Panc1 (cell line): Measurements from ENCODE around the gene MRAS. TPM values are rescaled to one million over a fixed set of nuclear protein-coding genes. Genes with fewer than 3 reads are reported as not detected.

ENCODE experiments used
- ATAC-seq: fragments of 200-7000 bp; cut with Tn5 transposase; 2 replicates; pipeline ENCODE4 v1.9.1; 2020; ENCODE audit warnings: mild to moderate bottlenecking, moderate library complexity
- BruUV-seq: library from RNA; stranded (reverse); fragments of 400-500 nt; replicated peaks from 2 replicates; lab custom pipeline; 2021; lab: Mats Ljungman, UMichigan
- CTCF ChIA-PET: fragments of 300-600 bp; sonication (Branson Sonifier 250); formaldehyde crosslinking; loops from one replicate; lab custom pipeline; 2022; ENCODE audit warnings: antibody characterized with exemption; lab: Charles Lee
- POLR2A ChIA-PET: fragments of 300-600 bp; sonication (Branson Sonifier 250); formaldehyde crosslinking; loops from one replicate; lab custom pipeline; 2022; ENCODE audit warnings: antibody characterized with exemption; lab: Charles Lee
- DNase-seq: peaks from one replicate; pipeline ENCODE4 v3.0.0-alpha.2; 2010; ENCODE audit warnings: low read depth, low spot score
- H3K27ac ChIP-seq: 2 replicates; pipeline ENCODE4 v1.5.1; 2011; ENCODE audit warnings: mild to moderate bottlenecking, low read length, inconsistent platforms
- H3K27me3 ChIP-seq: fragments of 200-500 bp; sonication (Bioruptor generic); 2 replicates; pipeline ENCODE4 v1.6.0; 2014; ENCODE audit warnings: low read length, inconsistent platforms; ENCODE audit not compliant: control insufficient read depth, insufficient read depth
- H3K36me3 ChIP-seq: fragments of 200-500 bp; sonication (Bioruptor generic); 2 replicates; pipeline ENCODE4 v1.5.1; 2014; ENCODE audit warnings: inconsistent platforms, mild to moderate bottlenecking, low read length, moderate library complexity; ENCODE audit not compliant: control insufficient read depth, insufficient read depth
- H3K4me1 ChIP-seq: 2 replicates; pipeline ENCODE4 v1.5.1; 2011; ENCODE audit warnings: inconsistent platforms, mild to moderate bottlenecking, low read length, moderate library complexity; ENCODE audit not compliant: control insufficient read depth, insufficient read depth
- H3K4me3 ChIP-seq, 2 experiments: 2 replicates each; pipeline ENCODE4 v1.5.1; 2011 to 2012; ENCODE audit warnings: low read depth in 2 of 2, low read length in 2 of 2, mild to moderate bottlenecking in 2 of 2, inconsistent platforms in 1 of 2, moderate library complexity in 1 of 2
- H3K9me3 ChIP-seq: fragments of 200-500 bp; sonication (Bioruptor generic); 2 replicates; pipeline ENCODE4 v1.5.1; 2014; ENCODE audit warnings: low read depth, mild to moderate bottlenecking, inconsistent platforms, low read length, moderate library complexity; ENCODE audit not compliant: control insufficient read depth, insufficient read depth
- CTCF ChIP-seq: fragments of 450-650 bp; IDR thresholded peaks from 2 replicates; pipeline ENCODE4 v1.5.1; 2017; ENCODE audit warnings: mild to moderate bottlenecking
- POLR2AphosphoS5 ChIP-seq: IDR thresholded peaks from 2 replicates; pipeline ENCODE4 v1.6.1; 2012; ENCODE audit warnings: mild to moderate bottlenecking, low read depth, low read length, moderate library complexity
- REST ChIP-seq, 2 experiments: IDR thresholded peaks; 2 replicates each; pipeline ENCODE4 v1.6.1; 2011 to 2012; ENCODE audit warnings: low read depth in 2 of 2, control low read depth in 1 of 2, low read length in 1 of 2, mild to moderate bottlenecking in 1 of 2, moderate library complexity in 1 of 2; ENCODE audit not compliant: insufficient read depth in 1 of 2
- SIN3A ChIP-seq: IDR thresholded peaks from 2 replicates; pipeline ENCODE4 v1.6.1; 2012; ENCODE audit warnings: low read depth, mild to moderate bottlenecking, low read length, moderate library complexity, borderline replicate concordance; ENCODE audit not compliant: insufficient read depth
- TCF7L2 ChIP-seq: IDR thresholded peaks from 2 replicates; pipeline ENCODE4 v1.6.1; 2011; ENCODE audit warnings: mild to moderate bottlenecking, low read depth, low read length, inconsistent platforms
- in situ Hi-C: cut with HindIII; loops from 2 replicates; pipeline ENCODE4 v1.10.0; 2016; ENCODE audit warnings: low sequenced_read_pairs, low pct_unique_long_range_greater_than_20kb
- intact Hi-C: fragments of 100-400 bp; cut with micrococcal nuclease; formaldehyde crosslinking; loops from one replicate; pipeline ENCODE4 v1.10.0; 2022; ENCODE audit not compliant: unreplicated experiment
- total RNA-seq: library from RNA; stranded (reverse); gene quantifications from one replicate; pipeline ENCODE4 v1.2.1, GENCODE V29; 2021; ENCODE audit not compliant: unreplicated experiment

MRAS gene
- total RNA-seq, 1 experiment from 2014 or later = 14.2 TPM

GRCh38 chr3:138314751-138315150 lies 33.6 kb upstream of the MRAS start:
- ChIA-PET CTCF (interaction anchor here (0.6 kb wide), 1 partner anchor 638 kb away, joined by 3 read pairs; no protein-coding TSS in a partner anchor), POLR2A (no interaction called here)
- DNase-seq (no peak), ATAC-seq (no peak)
- BruUV-seq = no TSS peak
- Histone ChIP-seq H3K4me1 (no peaks in the 10 kb centered on the region), H3K27me3 (peaks cover 18% of the 10 kb centered on the region), H3K27ac (no peak overlapping the region), H3K9me3 (peaks cover 3% of the 10 kb centered on the region; the same call in 1 of the 2 replicates), H3K36me3 (no peaks in the 10 kb centered on the region), H3K4me3 (no peak overlapping the region)
- in situ Hi-C loops = no loop called here
- TF ChIP-seq TCF7L2 (no peak), REST (IDR thresholded peaks at IDR 0.05; ENCODE audit: insufficient read depth in 1 of 2, low read depth in 2 of 2, low read length in 1 of 2) (no peak), CTCF (no peak), SIN3A (no peak), POLR2AphosphoS5 (no peak)
- intact Hi-C loops = no loop called here

DNA sequence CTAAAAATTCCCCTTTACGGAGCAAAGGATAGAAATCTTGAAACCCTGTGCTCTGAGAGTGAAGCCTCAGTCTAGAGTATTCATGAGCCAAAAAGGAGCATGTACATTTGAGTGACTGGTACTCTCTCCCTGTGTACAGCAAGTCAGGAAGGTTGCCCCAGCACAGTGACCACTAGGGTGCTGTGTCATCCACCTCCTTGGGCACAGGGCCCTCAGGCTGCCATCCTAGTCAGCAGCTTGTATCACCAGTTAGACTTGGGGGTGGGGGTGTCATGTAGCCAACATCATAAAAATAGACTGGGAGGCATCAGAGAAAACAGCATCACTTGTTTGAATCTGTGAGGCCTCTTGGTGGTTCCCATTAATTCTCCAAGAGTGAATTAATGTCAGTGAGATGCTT lies 30.7 kb upstream of the MRAS start:
- ATAC-seq = no peak
- TF ChIP-seq TCF7L2 (no peak), POLR2AphosphoS5 (no peak), REST (IDR thresholded peaks at IDR 0.05; ENCODE audit: insufficient read depth in 1 of 2, low read depth in 2 of 2, low read length in 1 of 2) (no peak), SIN3A (no peak), CTCF (no peak)
- Histone ChIP-seq H3K4me1 (no peaks in the 10 kb centered on the region), H3K27me3 (peaks cover 6% of the 10 kb centered on the region; the same call in 1 of the 2 replicates), H3K27ac (no peak overlapping the region), H3K9me3 (no peaks in the 10 kb centered on the region), H3K4me3 (no peak overlapping the region), H3K36me3 (no peaks in the 10 kb centered on the region)
- CTCF ChIA-PET = interaction anchor here (0.5 kb wide), 1 partner anchor 598 kb away, joined by 5 read pairs; no protein-coding TSS in a partner anchor
- intact Hi-C loops (no loop called here), in situ Hi-C loops (no loop called here)
- POLR2A ChIA-PET = no interaction called here
- no peak for DNase-seq
- BruUV-seq = no TSS peak
